Measurements from ENCODE around the gene PCYOX1L. TPM values are rescaled to one million over a fixed set of nuclear protein-coding genes. Genes with fewer than 3 reads are reported as not detected.

PCYOX1L gene
- total and polyA plus RNA-seq, 2 experiments from 2014 or later = 6.7 to 14.7 TPM

GRCh38 chr5:149309354-149309753, 48.5 kb upstream of the PCYOX1L start (continued):
- TF ChIP-seq CTCF (conservative IDR thresholded peaks at IDR 0.05; ENCODE audit: low read depth in 2 of 2) = no peak
- no peak for TF ChIP-seq NANOG (IDR thresholded peaks at IDR 0.05; ENCODE audit: borderline replicate concordance)
- TF ChIP-seq ZNF462 (CRISPR knock-in tag; IDR thresholded peaks at IDR 0.05) = no peak

- H3F3A ChIP-seq (replicated peaks; ENCODE audit: low read depth) = no peaks in the 10 kb centered on the region
- Mint-ChIP-seq H3K9me3 (no peaks in the 10 kb centered on the region), H3K36me3 (ENCODE audit: low read depth) (no peaks in the 10 kb centered on the region), H3K4me3 (no peak overlapping the region), H3K27ac (no peak overlapping the region), H3K4me1 (peaks cover 16% of the 10 kb centered on the region), H3K27me3 (ENCODE audit: insufficient read depth, low read depth, poor library complexity) (peaks cover 4% of the 10 kb centered on the region)
- no peaks in the 10 kb centered on the region for H3K79me2 ChIP-seq (replicated peaks; ENCODE audit: insufficient read depth)
- ATAC-seq (no peak), DNase-seq (ENCODE audit: low spot score) (no peak)
- H3K27me3 ChIP-seq (ENCODE audit: insufficient read depth) = no peaks in the 10 kb centered on the region
- H3K4me3 ChIP-seq = no peak overlapping the region
- H3K36me3 ChIP-seq (ENCODE audit: insufficient read depth) = no peaks in the 10 kb centered on the region
- H3K27ac ChIP-seq (ENCODE audit: low read depth) = no peak overlapping the region
- H4K20me1 ChIP-seq (replicated peaks; ENCODE audit: insufficient read depth) = no peaks in the 10 kb centered on the region
- no peaks in the 10 kb centered on the region for H3K4me1 ChIP-seq (ENCODE audit: insufficient read depth)
- H2AFZ ChIP-seq = no peak overlapping the region
- no peaks in the 10 kb centered on the region for H3K9me2 ChIP-seq (ENCODE audit: insufficient read depth)
- H3K4me2 ChIP-seq = no peak overlapping the region
- TF ChIP-seq ZNF114 (CRISPR knock-in tag; IDR thresholded peaks at IDR 0.05) (no peak), REST (IDR thresholded peaks at IDR 0.05; ENCODE audit: unreplicated experiment) (no peak), EZH2phosphoT487 (IDR thresholded peaks at IDR 0.05; ENCODE audit: unreplicated experiment) (no peak), POLR2AphosphoS5 (IDR thresholded peaks at IDR 0.05; ENCODE audit: low read depth) (no peak), JUNB (IDR thresholded peaks at IDR 0.05; ENCODE audit: unreplicated experiment) (no peak), ZNF331 (CRISPR knock-in tag; IDR thresholded peaks at IDR 0.05; ENCODE audit: low read depth) (no peak), CREB1 (CRISPR knock-in tag; IDR thresholded peaks at IDR 0.05; ENCODE audit: low read depth) (no peak), CTCF (conservative IDR thresholded peaks at IDR 0.05; ENCODE audit: low read depth in 2 of 2) (no peak)
Observed at GRCh38 chr5:149310488-149310887, 47.4 kb upstream of the PCYOX1L start.

All from GM23338 (cell line).